Liver (tissue), 3 donors: ENCODE data around the gene CDO1.

Experiments used
- EGR1 ChIP-seq, 2 donors: IDR thresholded peaks; 2 replicates each; pipeline ENCODE4 v1.6.1; 2016 to 2018; ENCODE audit warnings: antibody characterized with exemption in 2 of 2, low read depth in 2 of 2
- FOXA1 ChIP-seq: IDR thresholded peaks from 2 replicates; pipeline ENCODE4 v1.6.1; 2016; ENCODE audit warnings: antibody characterized with exemption
- GABPA ChIP-seq, 2 donors: IDR thresholded peaks in 1 of 2; conservative IDR thresholded peaks in 1 of 2; 2 replicates each; pipeline ENCODE4 v1.6.1; 2016; ENCODE audit warnings: antibody characterized with exemption in 2 of 2, mild to moderate bottlenecking in 1 of 2, moderate library complexity in 1 of 2
- HNF4G ChIP-seq: IDR thresholded peaks from 2 replicates; pipeline ENCODE4 v1.6.1; 2016; ENCODE audit warnings: antibody characterized with exemption
- JUND ChIP-seq, 2 donors: IDR thresholded peaks; 2 replicates each; pipeline ENCODE4 v1.6.1; 2016; ENCODE audit warnings: antibody characterized with exemption in 2 of 2
- RAD21 ChIP-seq, 2 donors: IDR thresholded peaks; 2 replicates each; pipeline ENCODE4 v1.6.1; 2016; ENCODE audit warnings: antibody characterized with exemption in 2 of 2, mild to moderate bottlenecking in 2 of 2
- RXRA ChIP-seq, 2 donors: IDR thresholded peaks; 2 replicates each; pipeline ENCODE4 v1.6.1; 2017 to 2018; ENCODE audit warnings: antibody characterized with exemption in 2 of 2, mild to moderate bottlenecking in 1 of 2
- TAF1 ChIP-seq: conservative IDR thresholded peaks from 2 replicates; pipeline ENCODE4 v1.6.1; 2016; ENCODE audit warnings: antibody characterized with exemption, mild to moderate bottlenecking
- YY1 ChIP-seq: IDR thresholded peaks from 2 replicates; pipeline ENCODE4 v1.6.1; 2016; ENCODE audit warnings: antibody characterized with exemption, mild to moderate bottlenecking
- TF ChIP-seq, protein P1 (sequence below): fragments of 150-350 bp; IDR thresholded peaks from 2 replicates; pipeline ENCODE4 v1.5.1; 2017; ENCODE audit warnings: improper control_type of control experiment, low read depth, low read length; ENCODE audit not compliant: missing input control
- TF ChIP-seq, protein P2 (sequence below): IDR thresholded peaks from 2 replicates; pipeline ENCODE4 v1.6.1; 2016; ENCODE audit warnings: antibody characterized with exemption, mild to moderate bottlenecking
- TF ChIP-seq, protein P3 (sequence below): IDR thresholded peaks from 2 replicates; pipeline ENCODE4 v1.6.1; 2016; ENCODE audit warnings: antibody characterized with exemption
- TF ChIP-seq, protein P4 (sequence below): IDR thresholded peaks from 2 replicates; pipeline ENCODE4 v1.6.1; 2016; ENCODE audit warnings: antibody characterized with exemption
- TF ChIP-seq, protein P5 (sequence below): IDR thresholded peaks from 2 replicates; pipeline ENCODE4 v1.6.1; 2016; ENCODE audit warnings: antibody characterized with exemption
- donor health status: healthy.
- donor health status: healthy.

DNA sequence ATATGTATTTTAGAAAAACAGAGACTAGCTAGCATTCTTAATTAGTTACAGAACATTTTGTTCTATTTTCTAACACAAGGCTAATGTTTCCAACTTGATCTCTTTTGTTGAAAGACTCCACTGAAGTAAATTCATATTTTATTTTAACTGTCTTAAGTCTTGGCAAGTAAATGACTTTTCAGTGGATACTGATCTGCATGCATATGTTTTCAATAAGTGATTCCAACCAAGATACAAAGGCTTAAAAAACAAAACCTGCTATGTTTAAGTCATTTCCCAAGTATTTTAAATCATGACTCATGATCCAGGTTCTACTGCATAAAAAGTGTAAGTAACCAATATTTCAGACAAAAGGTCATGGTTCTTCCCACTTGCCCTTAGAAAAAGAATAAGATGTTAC is 5.7 kb downstream of the CDO1 start:
- TF ChIP-seq, protein P1, sequence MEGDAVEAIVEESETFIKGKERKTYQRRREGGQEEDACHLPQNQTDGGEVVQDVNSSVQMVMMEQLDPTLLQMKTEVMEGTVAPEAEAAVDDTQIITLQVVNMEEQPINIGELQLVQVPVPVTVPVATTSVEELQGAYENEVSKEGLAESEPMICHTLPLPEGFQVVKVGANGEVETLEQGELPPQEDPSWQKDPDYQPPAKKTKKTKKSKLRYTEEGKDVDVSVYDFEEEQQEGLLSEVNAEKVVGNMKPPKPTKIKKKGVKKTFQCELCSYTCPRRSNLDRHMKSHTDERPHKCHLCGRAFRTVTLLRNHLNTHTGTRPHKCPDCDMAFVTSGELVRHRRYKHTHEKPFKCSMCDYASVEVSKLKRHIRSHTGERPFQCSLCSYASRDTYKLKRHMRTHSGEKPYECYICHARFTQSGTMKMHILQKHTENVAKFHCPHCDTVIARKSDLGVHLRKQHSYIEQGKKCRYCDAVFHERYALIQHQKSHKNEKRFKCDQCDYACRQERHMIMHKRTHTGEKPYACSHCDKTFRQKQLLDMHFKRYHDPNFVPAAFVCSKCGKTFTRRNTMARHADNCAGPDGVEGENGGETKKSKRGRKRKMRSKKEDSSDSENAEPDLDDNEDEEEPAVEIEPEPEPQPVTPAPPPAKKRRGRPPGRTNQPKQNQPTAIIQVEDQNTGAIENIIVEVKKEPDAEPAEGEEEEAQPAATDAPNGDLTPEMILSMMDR, result no peak
- TF ChIP-seq GABPA (IDR thresholded peaks at IDR 0.05 in 1 of 2, conservative IDR thresholded peaks at IDR 0.05 in 1 of 2) (no peak), YY1 (no peak), RAD21 (IDR thresholded peaks at IDR 0.05) (no peak), JUND (IDR thresholded peaks at IDR 0.05) (no peak), TAF1 (no peak), RXRA (IDR thresholded peaks at IDR 0.05) (no peak), FOXA1 (no peak), EGR1 (IDR thresholded peaks at IDR 0.05; ENCODE audit: low read depth in 2 of 2) (no peak), HNF4G (no peak)
- TF ChIP-seq, protein P2, sequence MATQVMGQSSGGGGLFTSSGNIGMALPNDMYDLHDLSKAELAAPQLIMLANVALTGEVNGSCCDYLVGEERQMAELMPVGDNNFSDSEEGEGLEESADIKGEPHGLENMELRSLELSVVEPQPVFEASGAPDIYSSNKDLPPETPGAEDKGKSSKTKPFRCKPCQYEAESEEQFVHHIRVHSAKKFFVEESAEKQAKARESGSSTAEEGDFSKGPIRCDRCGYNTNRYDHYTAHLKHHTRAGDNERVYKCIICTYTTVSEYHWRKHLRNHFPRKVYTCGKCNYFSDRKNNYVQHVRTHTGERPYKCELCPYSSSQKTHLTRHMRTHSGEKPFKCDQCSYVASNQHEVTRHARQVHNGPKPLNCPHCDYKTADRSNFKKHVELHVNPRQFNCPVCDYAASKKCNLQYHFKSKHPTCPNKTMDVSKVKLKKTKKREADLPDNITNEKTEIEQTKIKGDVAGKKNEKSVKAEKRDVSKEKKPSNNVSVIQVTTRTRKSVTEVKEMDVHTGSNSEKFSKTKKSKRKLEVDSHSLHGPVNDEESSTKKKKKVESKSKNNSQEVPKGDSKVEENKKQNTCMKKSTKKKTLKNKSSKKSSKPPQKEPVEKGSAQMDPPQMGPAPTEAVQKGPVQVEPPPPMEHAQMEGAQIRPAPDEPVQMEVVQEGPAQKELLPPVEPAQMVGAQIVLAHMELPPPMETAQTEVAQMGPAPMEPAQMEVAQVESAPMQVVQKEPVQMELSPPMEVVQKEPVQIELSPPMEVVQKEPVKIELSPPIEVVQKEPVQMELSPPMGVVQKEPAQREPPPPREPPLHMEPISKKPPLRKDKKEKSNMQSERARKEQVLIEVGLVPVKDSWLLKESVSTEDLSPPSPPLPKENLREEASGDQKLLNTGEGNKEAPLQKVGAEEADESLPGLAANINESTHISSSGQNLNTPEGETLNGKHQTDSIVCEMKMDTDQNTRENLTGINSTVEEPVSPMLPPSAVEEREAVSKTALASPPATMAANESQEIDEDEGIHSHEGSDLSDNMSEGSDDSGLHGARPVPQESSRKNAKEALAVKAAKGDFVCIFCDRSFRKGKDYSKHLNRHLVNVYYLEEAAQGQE, result no peak
- TF ChIP-seq, protein P3, sequence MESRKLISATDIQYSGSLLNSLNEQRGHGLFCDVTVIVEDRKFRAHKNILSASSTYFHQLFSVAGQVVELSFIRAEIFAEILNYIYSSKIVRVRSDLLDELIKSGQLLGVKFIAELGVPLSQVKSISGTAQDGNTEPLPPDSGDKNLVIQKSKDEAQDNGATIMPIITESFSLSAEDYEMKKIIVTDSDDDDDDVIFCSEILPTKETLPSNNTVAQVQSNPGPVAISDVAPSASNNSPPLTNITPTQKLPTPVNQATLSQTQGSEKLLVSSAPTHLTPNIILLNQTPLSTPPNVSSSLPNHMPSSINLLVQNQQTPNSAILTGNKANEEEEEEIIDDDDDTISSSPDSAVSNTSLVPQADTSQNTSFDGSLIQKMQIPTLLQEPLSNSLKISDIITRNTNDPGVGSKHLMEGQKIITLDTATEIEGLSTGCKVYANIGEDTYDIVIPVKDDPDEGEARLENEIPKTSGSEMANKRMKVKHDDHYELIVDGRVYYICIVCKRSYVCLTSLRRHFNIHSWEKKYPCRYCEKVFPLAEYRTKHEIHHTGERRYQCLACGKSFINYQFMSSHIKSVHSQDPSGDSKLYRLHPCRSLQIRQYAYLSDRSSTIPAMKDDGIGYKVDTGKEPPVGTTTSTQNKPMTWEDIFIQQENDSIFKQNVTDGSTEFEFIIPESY, result no peak
- TF ChIP-seq, protein P4, sequence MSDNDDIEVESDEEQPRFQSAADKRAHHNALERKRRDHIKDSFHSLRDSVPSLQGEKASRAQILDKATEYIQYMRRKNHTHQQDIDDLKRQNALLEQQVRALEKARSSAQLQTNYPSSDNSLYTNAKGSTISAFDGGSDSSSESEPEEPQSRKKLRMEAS, result no peak
- TF ChIP-seq, protein P5, sequence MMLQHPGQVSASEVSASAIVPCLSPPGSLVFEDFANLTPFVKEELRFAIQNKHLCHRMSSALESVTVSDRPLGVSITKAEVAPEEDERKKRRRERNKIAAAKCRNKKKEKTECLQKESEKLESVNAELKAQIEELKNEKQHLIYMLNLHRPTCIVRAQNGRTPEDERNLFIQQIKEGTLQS, result no peak
